Breast epithelium (tissue), 4 donors: ENCODE results near the gene LHFPL3. TPM values are rescaled to one million over a fixed set of nuclear protein-coding genes. Genes with fewer than 3 reads are reported as not detected.
"Not testable (repeated sequence)": the region's sequence is repeated elsewhere in the genome, so short reads cannot be mapped to it uniquely, and the experiment has no call there.

Experiments used
- DNase-seq, 2 donors: peaks; one replicate each; pipeline ENCODE4 v3.0.0-alpha.2; 2019; ENCODE audit warnings: low spot score in 2 of 2
- H3K27ac ChIP-seq, 2 donors: fragments of 200-600 bp; sonication (generic) in 1 of 2; one replicate each; pipeline ENCODE4 v1.5.1; 2016 to 2019; ENCODE audit warnings: mild to moderate bottlenecking in 1 of 2
- H3K27me3 ChIP-seq, 2 donors: fragments of 200-600 bp; sonication (generic) in 1 of 2; one replicate each; pipeline versions ENCODE4 v1.5.1 to v1.6.0; 2017 to 2019; ENCODE audit warnings: control low read depth in 1 of 2, mild to moderate bottlenecking in 1 of 2
- H3K36me3 ChIP-seq: fragments of 200-600 bp; one replicate; pipeline ENCODE4 v1.5.1; 2019
- H3K4me1 ChIP-seq, 2 donors: fragments of 200-600 bp; sonication (generic); one replicate each; pipeline ENCODE4 v1.5.1; 2016 to 2019; ENCODE audit warnings: control low read depth in 1 of 2
- H3K4me3 ChIP-seq, 3 donors: fragments of 200-600 bp; sonication (generic); 1 replicate in 2 of 3; 2 replicates in 1 of 3; pipeline ENCODE4 v1.5.1; 2016 to 2019; ENCODE audit warnings: mild to moderate bottlenecking in 3 of 3, moderate library complexity in 2 of 3
- H3K9me3 ChIP-seq, 2 donors: fragments of 200-600 bp; sonication (generic) in 1 of 2; one replicate each; pipeline ENCODE4 v1.5.1; 2016 to 2019; ENCODE audit warnings: control low read depth in 1 of 2
- CTCF ChIP-seq, 3 donors: fragments of 450-650 bp; IDR thresholded peaks; one replicate each; pipeline ENCODE4 v1.5.1; 2016 to 2017; ENCODE audit warnings: antibody characterized with exemption in 3 of 3, mild to moderate bottlenecking in 3 of 3, moderate library complexity in 3 of 3
- POLR2A ChIP-seq: fragments of 450-650 bp; IDR thresholded peaks from one replicate; pipeline ENCODE4 v1.6.1; 2016; ENCODE audit warnings: antibody characterized with exemption, mild to moderate bottlenecking, moderate library complexity
- POLR2AphosphoS5 ChIP-seq, 3 donors: sonication (generic); formaldehyde crosslinking; IDR thresholded peaks; one replicate each; pipeline ENCODE4 v1.6.1; 2017; ENCODE audit warnings: antibody characterized with exemption in 3 of 3
- intact Hi-C: fragments of 100-400 bp; cut with DNase I; formaldehyde crosslinking; loops from one replicate; pipeline ENCODE4 v1.15.1; 2023; ENCODE audit warnings: low total_unique reads
- total RNA-seq, 3 donors: library from RNA; depleted of rRNA; stranded (reverse); fragments of >200 nt; gene quantifications; one replicate each; pipeline ENCODE4 v1.1.0, GENCODE V29; 2016

LHFPL3 gene
- not detected for total RNA-seq

- H3K27me3 ChIP-seq: peaks cover 0 to 39% of the 10 kb centered on the region in 2 donors
- H3K27ac ChIP-seq: no peak within 1 kb of the TSS
- no peaks in the 10 kb centered on the region for H3K36me3 ChIP-seq
- no peak for TF ChIP-seq CTCF (IDR thresholded peaks at IDR 0.05)
- TF ChIP-seq POLR2AphosphoS5 (IDR thresholded peaks at IDR 0.05): no peak
- no peak for TF ChIP-seq POLR2A
- H3K4me3 ChIP-seq: peak within 1 kb of the TSS in 2 of 3 donors; percentile 29 to 57
- no peaks in the 10 kb centered on the region for H3K4me1 ChIP-seq
- DNase-seq: no peak
- no peaks in the 10 kb centered on the region for H3K9me3 ChIP-seq
- intact Hi-C loops: no loop called here
Observed at GRCh38 chr7:104328296-104328969, at the start of gene LHFPL3. Gene LHFPL3 (plus strand): TSS chr7:104328603.

GRCh38 chr7:104281685-104282084, 46.7 kb upstream of the LHFPL3 start:
- DNase-seq, H3K9me3 ChIP-seq, H3K27me3 ChIP-seq, H3K36me3 ChIP-seq, intact Hi-C loops, H3K4me1 ChIP-seq, H3K4me3 ChIP-seq, H3K27ac ChIP-seq: not testable (repeated sequence)

- H3K36me3 ChIP-seq: no peaks in the 10 kb centered on the region
- no peaks in the 10 kb centered on the region for H3K4me1 ChIP-seq
- no peak for DNase-seq
- intact Hi-C loops: no loop called here
- no peak overlapping the region for H3K4me3 ChIP-seq
- no peak overlapping the region for H3K27ac ChIP-seq
- H3K27me3 ChIP-seq: no peaks in the 10 kb centered on the region
- TF ChIP-seq POLR2A: no peak
- TF ChIP-seq CTCF (IDR thresholded peaks at IDR 0.05): no peak
- TF ChIP-seq POLR2AphosphoS5 (IDR thresholded peaks at IDR 0.05): no peak
- no peaks in the 10 kb centered on the region for H3K9me3 ChIP-seq
Observed at GRCh38 chr7:104286839-104287238, 41.6 kb upstream of the LHFPL3 start.

- Histone ChIP-seq H3K27ac (no peak overlapping the region), H3K27me3 (no peaks in the 10 kb centered on the region), H3K4me1 (no peaks in the 10 kb centered on the region), H3K4me3 (no peak overlapping the region), H3K9me3 (no peaks in the 10 kb centered on the region), H3K36me3 (no peaks in the 10 kb centered on the region)
- intact Hi-C loops: no loop called here
- DNase-seq: no peak
- TF ChIP-seq POLR2A (no peak), POLR2AphosphoS5 (IDR thresholded peaks at IDR 0.05) (no peak), CTCF (IDR thresholded peaks at IDR 0.05) (no peak)
Observed at GRCh38 chr7:104288137-104288536, 40.3 kb upstream of the LHFPL3 start.

GRCh38 chr7:104294291-104294690, 34.1 kb upstream of the LHFPL3 start:
- peaks cover 0 to 7% of the 10 kb centered on the region in 2 donors for H3K27me3 ChIP-seq
- H3K9me3 ChIP-seq: no peaks in the 10 kb centered on the region
- no peak overlapping the region for H3K4me3 ChIP-seq
- TF ChIP-seq CTCF (IDR thresholded peaks at IDR 0.05) (no peak), POLR2A (no peak), POLR2AphosphoS5 (IDR thresholded peaks at IDR 0.05) (no peak)
- intact Hi-C loops: no loop called here
- H3K4me1 ChIP-seq: no peaks in the 10 kb centered on the region
- H3K36me3 ChIP-seq: no peaks in the 10 kb centered on the region
- H3K27ac ChIP-seq: no peak overlapping the region
- no peak for DNase-seq
